Germinal center (tissue), 1 donor: ENCODE measurements around the gene CCDC171.
"Not testable (repeated sequence)": the region's sequence is repeated elsewhere in the genome, so short reads cannot be mapped to it uniquely, and the experiment has no call there.

Experiments used
- DNase-seq: peaks from one replicate; pipeline ENCODE4 v3.0.0; 2012; ENCODE audit warnings: mixed read lengths, low spot score

The CCDC171 gene

GRCh38 chr9:15570769-15571168, 17.9 kb downstream of the CCDC171 start:
- DNase-seq, result no peak

GRCh38 chr9:15572200-15572770, 19.4 kb downstream of the CCDC171 start:
- no peak for DNase-seq

- DNase-seq, result no peak
These were observed 23.7 kb downstream of the CCDC171 start for GRCh38 chr9:15576350-15577050.

GRCh38 chr9:15578714-15579113, 25.9 kb downstream of the CCDC171 start:
- no peak for DNase-seq

- no peak for DNase-seq
These were observed 31.5 kb downstream of the CCDC171 start for GRCh38 chr9:15584379-15584778.

- DNase-seq, result no peak
These were observed 39.5 kb downstream of the CCDC171 start for GRCh38 chr9:15592317-15592716.

- not testable (repeated sequence) for DNase-seq
These were observed 40.1 kb downstream of the CCDC171 start for GRCh38 chr9:15592940-15593339.

- not testable (repeated sequence) for DNase-seq
These were observed 48.0 kb downstream of the CCDC171 start for GRCh38 chr9:15600666-15601330.

GRCh38 chr9:15606643-15607472, 54.0 kb downstream of the CCDC171 start:
- peak; percentile 40 for DNase-seq

- DNase-seq, result no peak
These were observed 60.1 kb downstream of the CCDC171 start for GRCh38 chr9:15612962-15613361.

- no peak for DNase-seq
These were observed 64.9 kb downstream of the CCDC171 start for GRCh38 chr9:15617782-15618181.

GRCh38 chr9:15618540-15619331, 65.9 kb downstream of the CCDC171 start:
- DNase-seq, result no peak

- DNase-seq, result no peak
These were observed 69.6 kb downstream of the CCDC171 start for GRCh38 chr9:15622318-15622971.

- DNase-seq, result no peak
These were observed 82.9 kb downstream of the CCDC171 start for GRCh38 chr9:15635752-15636151.

GRCh38 chr9:15640121-15640520, 87.3 kb downstream of the CCDC171 start:
- no peak for DNase-seq

- DNase-seq, result no peak
These were observed 88.4 kb downstream of the CCDC171 start for GRCh38 chr9:15641291-15641690.

GRCh38 chr9:15642369-15642962, 89.6 kb downstream of the CCDC171 start:
- DNase-seq, result peak; percentile 24

GRCh38 chr9:15670246-15670645, 117.4 kb downstream of the CCDC171 start:
- no peak for DNase-seq

- DNase-seq, result no peak
These were observed 118.1 kb downstream of the CCDC171 start for GRCh38 chr9:15670894-15671293.

GRCh38 chr9:15693701-15694100, 140.9 kb downstream of the CCDC171 start:
- DNase-seq, result no peak

GRCh38 chr9:15696979-15697378, 144.1 kb downstream of the CCDC171 start:
- DNase-seq, result no peak
